Fibroblast of mammary gland (primary cell): ENCODE measurements around the gene ADPRHL1.

ENCODE experiments used
- DNase-seq: peaks from one replicate; pipeline ENCODE4 v3.0.0-alpha.2; 2010; ENCODE audit warnings: low read depth
- H3K4me3 ChIP-seq: 2 replicates; pipeline ENCODE4 v1.5.1; 2011; ENCODE audit warnings: low read depth, mild to moderate bottlenecking, low read length, moderate library complexity; ENCODE audit not compliant: control insufficient read depth
- TF ChIP-seq, protein P1 (sequence below): conservative IDR thresholded peaks from 2 replicates; pipeline ENCODE4 v1.5.1; 2011; ENCODE audit warnings: low read depth, low read length, inconsistent platforms; ENCODE audit not compliant: control insufficient read depth, insufficient read depth

The ADPRHL1 gene

DNA sequence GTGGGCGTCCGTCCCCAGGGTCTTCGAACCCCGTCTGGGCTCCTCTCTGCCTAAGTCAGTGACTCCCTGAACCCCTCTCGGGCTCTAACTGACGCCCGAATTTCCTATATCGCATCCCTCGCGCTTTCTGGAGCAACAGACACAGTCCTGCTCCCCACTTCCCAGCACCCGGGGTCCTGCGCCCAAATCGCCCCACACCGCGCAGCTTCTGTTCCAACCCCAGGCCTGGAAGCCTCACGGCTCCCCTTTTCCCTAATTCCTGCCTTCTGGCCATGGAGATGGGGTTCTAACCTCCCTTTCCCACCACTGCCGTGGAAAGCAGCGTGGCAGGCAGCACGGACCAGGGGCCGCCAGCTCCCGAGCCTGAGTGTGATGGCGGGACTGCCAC lies 87.7 kb downstream of the ADPRHL1 start:
- no peak for DNase-seq
- TF ChIP-seq, protein P1, sequence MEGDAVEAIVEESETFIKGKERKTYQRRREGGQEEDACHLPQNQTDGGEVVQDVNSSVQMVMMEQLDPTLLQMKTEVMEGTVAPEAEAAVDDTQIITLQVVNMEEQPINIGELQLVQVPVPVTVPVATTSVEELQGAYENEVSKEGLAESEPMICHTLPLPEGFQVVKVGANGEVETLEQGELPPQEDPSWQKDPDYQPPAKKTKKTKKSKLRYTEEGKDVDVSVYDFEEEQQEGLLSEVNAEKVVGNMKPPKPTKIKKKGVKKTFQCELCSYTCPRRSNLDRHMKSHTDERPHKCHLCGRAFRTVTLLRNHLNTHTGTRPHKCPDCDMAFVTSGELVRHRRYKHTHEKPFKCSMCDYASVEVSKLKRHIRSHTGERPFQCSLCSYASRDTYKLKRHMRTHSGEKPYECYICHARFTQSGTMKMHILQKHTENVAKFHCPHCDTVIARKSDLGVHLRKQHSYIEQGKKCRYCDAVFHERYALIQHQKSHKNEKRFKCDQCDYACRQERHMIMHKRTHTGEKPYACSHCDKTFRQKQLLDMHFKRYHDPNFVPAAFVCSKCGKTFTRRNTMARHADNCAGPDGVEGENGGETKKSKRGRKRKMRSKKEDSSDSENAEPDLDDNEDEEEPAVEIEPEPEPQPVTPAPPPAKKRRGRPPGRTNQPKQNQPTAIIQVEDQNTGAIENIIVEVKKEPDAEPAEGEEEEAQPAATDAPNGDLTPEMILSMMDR, result no peak

DNA sequence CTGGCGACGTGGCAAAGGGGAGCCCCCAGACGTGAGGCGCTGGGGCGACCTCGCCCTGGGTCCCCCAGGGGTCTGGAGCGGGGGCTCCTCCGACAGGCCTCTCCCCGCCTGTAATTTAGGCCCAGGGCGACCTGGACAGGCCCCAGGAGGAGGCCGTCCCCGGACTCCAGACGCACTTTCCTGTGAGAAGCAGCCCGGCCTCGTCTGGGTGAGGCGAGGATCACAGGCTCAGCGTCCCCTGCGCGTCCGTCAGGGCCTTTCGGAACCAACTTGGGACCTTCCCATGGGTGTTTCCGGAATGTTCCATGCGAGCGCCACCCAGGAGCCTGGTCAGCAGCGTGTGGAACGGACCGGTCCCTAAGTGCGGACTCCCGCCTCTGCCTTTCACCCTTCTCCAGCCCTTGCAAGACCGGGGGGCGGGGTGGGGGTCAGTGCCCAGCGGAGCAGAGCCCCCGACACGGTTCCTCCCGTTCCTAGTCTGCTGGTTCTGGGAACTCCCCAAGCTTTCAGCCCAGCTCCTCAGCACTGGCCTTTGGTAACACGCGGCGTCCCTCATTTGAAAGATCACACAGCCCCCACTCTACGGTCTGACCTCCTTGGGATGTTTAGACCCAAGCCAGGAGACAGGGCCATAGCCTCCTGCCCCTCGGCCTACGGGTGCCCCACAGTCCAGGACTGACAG lies 88.2 kb downstream of the ADPRHL1 start:
- no peak for DNase-seq
- peak overlapping the region; percentile 29 for H3K4me3 ChIP-seq
- TF ChIP-seq, protein P1, result no peak

More for the DNA sequence above, 87.7 kb downstream of the ADPRHL1 start:
- no peak overlapping the region for H3K4me3 ChIP-seq

DNA sequence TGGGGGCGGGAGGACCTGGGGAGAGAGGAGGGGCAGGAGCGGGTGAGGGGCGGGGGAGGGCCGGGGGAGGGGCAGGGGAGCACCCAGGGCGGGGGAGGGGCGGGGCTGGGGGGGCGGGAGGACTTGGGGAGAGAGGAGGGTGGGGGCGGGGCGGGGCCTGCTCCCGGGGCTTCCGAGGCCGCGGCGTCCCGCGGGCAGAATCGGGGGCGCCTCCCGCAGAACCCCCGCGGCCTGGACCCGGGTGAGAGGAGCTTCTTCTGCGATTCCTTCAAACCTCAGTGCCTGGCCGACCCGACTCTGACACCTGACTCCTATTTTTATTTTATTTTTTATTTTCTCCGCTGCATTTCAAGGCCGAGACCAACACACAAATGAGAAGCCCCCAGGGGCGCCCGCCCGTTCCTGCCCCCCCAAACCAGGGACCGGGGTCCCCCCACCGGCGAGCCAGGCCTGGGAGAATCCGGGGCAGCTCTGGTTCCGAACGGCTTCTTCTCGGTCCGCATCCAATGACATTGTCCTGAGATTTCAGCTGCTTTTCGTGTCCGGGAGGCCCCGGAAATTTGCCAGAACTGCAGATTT lies 88.9 kb downstream of the ADPRHL1 start:
- peak overlapping the region; percentile 29 for H3K4me3 ChIP-seq
- no peak for DNase-seq

DNA sequence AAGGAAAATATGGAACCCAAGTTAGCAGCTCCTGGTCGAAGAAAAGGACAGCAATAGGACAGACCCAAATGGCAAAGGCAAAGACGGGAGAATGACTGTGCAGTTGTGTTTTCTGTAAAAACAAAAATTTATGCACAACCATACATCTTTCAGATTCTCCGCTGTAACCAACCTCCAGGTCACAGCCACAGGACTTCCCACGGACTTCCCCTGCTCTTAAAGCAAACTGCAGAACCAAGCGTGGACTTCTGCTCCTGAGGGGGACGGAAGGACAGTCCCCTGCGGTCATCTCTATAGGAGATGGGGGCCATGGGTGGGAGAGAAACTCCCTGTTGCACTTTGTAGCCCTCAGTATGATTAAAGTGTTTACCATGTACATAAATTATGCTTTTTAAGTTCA lies 91.9 kb downstream of the ADPRHL1 start:
- DNase-seq, result no peak
- H3K4me3 ChIP-seq, result no peak overlapping the region
- TF ChIP-seq, protein P1, result no peak

More for the DNA sequence above, 88.9 kb downstream of the ADPRHL1 start:
- TF ChIP-seq, protein P1, result no peak

DNA sequence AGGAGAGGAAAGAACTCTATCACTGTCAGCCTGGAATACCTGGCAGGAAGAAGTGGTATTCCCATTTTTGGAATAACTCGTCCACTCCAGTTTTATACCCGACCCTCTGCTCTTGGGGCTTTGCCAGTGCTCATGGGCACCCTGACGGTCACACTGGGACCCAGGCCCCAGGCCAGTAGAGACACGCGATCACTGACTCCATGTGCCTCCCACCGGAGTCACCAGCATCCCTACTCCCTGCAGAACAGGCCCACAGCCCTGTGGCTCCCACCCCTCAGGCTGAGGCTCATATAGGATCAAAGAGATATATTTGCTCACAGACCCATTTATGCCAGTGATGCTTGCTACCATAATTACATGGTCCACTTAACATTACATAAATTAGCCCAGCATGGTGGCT lies 92.8 kb downstream of the ADPRHL1 start:
- DNase-seq, result no peak
- no peak overlapping the region for H3K4me3 ChIP-seq
- TF ChIP-seq, protein P1, result no peak

DNA sequence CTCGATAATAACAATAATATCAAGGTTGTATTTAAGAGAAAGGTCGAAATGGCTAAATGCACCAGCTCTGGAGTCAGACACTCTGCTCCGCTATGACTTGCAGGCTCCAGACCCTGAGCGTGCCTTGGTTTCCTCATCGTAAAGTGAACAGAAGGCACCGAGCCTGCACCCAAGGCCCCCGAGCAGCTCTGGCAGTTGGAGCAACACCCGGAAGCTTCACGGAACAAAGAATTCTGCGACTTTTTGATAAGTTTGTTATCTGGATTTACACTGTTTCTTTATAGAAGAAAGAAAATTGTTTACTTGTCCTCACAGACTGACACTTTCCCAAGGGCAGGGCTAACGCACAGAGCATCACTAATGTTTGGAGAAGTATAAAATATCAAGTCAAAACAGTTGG lies 93.7 kb downstream of the ADPRHL1 start:
- H3K4me3 ChIP-seq, result no peak overlapping the region
- TF ChIP-seq, protein P1, result no peak
- no peak for DNase-seq
